CD4-positive, alpha-beta T cell treated with Interleukin-10 for 1 hour (primary cell): ENCODE data around the gene FAM3A.
A peak's percentile ranks its signal among the peaks of the same experiment; 100 is the strongest.
"Not testable (repeated sequence)": the region's sequence is repeated elsewhere in the genome, so short reads cannot be mapped to it uniquely, and the experiment has no call there.

Experiments used
- DNase-seq: peaks from one replicate; pipeline ENCODE4 v3.0.0-alpha.2; 2020

Gene FAM3A, protein sequence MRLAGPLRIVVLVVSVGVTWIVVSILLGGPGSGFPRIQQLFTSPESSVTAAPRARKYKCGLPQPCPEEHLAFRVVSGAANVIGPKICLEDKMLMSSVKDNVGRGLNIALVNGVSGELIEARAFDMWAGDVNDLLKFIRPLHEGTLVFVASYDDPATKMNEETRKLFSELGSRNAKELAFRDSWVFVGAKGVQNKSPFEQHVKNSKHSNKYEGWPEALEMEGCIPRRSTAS

DNA sequence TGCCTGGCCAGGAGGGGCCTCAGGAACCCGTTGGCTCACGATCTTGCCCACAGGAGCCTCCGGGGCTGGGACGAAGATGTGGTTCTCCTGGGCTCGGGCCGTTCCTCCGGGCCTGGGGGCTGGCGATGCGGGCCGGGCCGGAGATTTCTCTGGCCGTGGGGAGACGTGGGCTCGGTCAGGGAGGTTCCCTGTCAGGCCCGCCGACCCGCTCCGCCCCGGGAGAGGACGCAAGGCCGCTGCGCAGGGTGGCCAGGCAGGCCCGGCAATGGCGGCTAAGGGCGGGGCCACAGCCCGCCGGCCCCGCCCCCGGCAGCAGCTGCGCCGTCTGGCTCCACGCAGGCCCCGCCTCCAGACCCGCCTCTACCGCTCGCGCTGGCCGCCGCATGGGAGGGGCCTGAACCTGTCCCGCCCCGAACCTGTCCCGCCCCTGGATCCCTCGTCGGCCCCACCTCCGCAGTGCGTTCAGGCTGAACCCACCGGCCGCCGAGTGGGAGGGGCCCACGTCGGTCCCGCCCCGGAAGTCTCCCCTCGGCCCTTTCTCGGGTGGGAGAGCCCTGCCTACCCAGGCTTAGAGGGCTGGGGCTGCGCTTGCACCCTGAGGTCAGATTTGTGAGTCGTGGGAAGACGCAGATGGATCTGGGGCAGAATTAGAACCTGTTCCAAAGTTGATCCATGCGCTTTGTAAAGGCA is at the start of gene FAM3A:
Gene FAM3A (minus strand): TSS at position 267 of the 690 bp plus-strand sequence. CDS start 460 bp downstream, outside the sequence.
- peak; percentile 94 for DNase-seq

DNA sequence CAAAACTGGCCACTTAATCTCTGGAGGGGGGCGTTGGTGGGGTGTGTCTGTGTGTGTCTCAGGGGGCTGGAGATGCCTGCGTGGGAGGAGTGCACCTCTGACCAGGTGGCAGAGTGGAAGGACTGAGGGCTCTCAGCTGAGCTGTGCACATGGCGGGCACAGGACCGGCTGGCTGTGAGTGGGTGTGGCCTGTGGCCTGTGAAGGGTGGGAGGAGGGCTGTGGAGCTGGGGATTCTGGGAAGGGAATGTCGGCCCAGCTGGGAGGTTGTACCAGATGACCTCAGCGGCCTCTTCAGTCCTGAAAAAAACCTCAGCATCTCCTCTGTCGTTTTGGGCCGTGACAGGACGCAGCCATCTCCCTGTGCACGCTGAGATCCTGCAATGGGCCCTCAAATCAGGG is 46.3 kb upstream of the FAM3A start:
- DNase-seq, result not testable (repeated sequence)

GRCh38 chrX:154560326-154560725 is 44.3 kb upstream of the FAM3A start:
- not testable (repeated sequence) for DNase-seq

DNA sequence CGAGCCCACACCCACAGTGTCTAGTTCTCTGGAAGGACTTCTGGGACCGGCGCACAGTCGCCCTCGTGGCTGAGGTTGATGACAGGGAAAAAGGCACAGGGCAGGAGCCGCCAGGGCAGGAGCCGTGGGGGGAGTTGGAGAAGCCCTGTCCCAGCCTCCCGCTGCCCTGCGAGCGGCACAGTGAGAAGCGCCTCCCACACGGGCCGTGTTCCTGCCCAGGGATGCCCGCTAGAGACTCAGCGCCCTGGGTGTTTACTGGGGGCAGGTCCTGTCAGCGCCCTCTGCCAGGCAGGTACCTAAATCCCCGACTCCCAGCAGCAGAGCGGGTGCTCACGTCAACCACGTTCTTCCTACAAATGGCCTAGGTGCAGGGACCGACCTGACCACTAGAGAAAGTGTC is 42.9 kb upstream of the FAM3A start:
- not testable (repeated sequence) for DNase-seq

DNA sequence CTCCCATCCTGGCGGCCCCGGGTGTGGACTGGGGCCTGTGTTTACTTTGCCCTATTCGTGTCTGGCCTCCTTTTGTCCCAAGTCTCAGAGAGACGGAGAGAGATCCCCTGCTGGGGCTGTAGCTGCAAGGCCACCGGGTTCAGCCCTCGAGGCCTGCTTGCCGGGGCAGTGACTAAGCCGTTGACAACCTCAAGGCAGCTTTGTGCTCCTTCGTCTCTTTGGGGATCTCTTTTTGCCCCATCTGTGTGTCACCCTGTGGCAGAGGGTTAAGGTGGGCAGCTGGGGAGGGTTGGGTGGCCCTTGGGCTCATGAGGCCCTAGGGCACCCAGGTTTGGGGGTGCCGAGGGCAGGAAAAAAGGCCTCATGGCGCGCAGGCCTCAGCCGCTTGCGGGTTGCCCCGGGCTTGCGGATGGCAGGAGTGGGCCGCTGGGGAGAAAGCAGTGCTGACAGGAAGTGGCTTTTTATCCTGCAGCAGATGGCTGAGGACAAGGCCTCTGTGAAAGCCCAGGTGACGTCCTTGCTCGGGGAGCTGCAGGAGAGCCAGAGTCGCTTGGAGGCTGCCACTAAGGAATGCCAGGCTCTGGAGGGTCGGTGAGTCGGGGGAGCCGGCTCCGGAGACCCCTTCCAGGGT is 42.1 kb upstream of the FAM3A start:
- DNase-seq, result not testable (repeated sequence)

DNA sequence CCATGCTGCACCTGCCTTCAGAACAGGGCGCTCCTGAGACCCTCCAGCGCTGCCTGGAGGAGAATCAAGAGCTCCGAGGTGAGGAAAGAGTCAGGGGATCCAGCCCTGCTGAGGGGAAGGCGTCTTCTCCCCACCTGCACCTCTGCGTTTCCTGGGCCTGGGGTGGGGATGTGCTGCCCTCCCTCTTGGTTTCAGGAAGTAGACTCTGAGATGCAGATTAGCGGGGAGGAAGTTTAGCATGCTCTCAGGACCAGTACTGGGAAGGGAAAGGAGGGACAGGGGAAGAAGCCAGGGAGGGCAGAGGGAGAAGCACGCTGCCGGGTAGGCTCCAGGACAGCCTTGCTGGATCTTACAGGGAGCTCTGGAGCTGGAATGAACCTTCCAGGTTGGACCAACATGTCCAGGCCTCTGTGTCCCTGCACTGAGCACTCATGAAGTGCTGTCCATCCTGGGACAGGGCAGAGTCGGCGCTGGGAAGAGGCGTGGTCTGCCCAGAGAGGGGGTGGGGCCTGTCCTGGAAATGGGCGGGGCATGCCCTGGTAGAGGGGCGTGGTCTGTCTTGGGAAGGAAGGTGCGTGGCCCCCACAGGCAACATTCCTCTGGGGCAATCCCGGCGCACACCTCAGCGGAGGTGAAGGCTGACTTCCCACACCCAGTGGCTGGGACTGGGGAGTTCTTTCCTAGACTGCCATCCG is 36.2 kb upstream of the FAM3A start:
- DNase-seq, result not testable (repeated sequence)

- no peak for DNase-seq
Observed at GRCh38 chrX:154549766-154550165, 33.7 kb upstream of the FAM3A start.

GRCh38 chrX:154548028-154548316 is 31.9 kb upstream of the FAM3A start:
- DNase-seq, result no peak

DNA sequence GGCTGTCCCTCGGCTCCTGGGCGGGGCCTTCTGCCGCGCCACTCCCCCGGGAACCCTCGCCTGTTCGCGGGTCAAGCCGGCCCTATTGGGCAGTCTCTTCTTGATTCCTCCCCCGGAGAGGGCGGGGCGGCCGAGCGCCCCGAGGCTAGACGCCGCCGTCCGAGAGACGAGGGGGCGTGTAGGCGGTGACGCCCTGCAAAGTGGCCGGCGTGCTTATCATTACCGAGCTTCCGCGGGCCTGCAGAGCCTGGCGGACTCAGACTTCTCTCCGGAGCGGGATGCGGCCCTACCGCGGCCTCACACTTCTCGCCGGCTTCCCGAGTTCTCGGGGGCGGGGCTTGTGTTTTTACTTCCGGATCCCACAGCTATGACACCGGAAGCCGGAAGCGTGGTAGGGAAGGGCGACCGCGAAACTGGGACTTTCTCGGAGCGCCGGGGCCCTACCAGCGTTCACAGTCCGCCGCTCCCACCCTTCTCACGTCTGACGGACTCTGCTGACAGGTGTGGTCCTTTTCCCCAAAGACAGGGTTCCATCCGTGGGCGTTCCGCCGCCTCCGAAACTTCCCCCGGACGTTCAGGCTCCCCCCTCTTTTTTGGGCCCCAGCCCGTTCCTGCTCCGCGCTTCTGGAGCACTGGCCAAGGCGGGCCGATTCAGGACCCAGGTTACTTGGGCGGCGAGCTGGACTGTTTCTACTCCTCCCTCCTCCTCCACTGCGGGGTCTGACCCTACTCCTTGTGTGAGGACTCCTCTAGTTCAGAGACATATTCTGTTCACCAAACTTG is 31.4 kb upstream of the FAM3A start, which contains the start of gene IKBKG:
Gene IKBKG (plus strand): TSS at position 376 of the 783 bp plus-strand sequence. CDS start 4,383 bp downstream, outside the sequence.
- peak; percentile 92 for DNase-seq

- peak; percentile 86 for DNase-seq
Observed at GRCh38 chrX:154546354-154547244, 30.6 kb upstream of the FAM3A start, which contains the start of gene G6PD. Gene G6PD, minus strand, starts transcription at chrX:154546846. Its CDS starts 691 bp downstream, at chrX:154546155.

DNA sequence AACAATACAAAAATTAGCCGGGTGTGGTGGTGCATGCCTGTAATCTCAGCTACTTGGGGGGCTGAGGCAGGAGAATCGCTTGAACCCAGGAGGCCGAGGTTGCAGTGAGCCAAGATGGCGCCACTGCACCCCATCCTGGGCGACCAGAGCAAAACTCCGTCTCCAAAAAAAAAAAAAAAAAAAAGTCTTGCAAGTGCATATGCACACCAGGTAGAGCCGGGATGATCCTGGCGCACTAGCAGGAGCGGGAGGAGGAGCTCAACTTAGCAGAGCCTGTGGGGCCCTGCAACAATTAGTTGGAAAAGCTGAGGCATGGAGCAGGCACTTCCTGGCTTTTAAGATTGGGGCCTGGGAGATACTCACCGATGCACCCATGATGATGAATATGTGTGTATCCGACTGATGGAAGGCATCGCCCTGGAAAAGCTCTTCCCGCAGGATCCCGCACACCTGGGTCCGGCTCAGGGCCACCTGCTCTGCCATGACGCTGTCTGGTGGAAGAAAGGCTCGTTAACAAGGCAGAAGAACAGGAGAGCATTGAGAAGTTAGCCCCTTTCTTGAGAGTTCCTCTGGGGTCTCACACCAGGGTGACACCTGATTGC is 29.7 kb upstream of the FAM3A start:
- no peak for DNase-seq

DNA sequence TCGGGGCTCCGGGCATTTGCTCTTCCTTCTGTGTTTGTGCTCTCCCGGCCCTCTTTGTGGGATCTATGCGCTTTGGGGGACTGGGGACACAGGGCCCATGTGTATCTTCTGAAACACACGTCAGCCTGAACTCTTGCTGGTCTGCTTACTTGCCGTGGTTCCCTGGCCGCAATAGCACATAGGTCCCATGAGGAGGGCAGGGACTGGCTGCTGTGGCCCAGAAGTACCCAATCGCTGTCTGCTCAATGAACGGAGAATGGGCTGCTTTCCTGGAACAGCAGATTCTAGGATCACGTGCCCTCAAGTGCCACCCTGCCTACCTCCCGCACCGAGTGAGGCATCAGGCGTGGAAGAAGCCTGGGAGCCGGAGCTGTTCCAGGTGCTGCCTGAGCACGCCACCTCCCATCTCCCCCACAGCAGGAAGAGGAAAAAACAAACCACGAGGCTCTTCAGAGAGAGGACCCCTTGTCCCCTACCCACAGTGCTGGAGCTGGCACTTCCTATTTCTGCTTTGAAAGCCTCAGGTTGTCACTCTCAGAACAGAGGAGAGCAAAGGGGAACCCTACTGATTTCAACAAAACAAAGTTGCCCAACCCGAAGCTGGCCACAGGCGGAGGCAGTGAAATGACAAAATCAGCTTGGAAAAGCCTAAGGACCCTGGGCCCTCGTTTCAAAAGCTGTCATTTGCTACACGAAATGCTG is 26.8 kb upstream of the FAM3A start:
- peak; percentile 32 for DNase-seq

- peak; percentile 30 for DNase-seq
Observed at GRCh38 chrX:154541896-154542722, 26.1 kb upstream of the FAM3A start.

DNA sequence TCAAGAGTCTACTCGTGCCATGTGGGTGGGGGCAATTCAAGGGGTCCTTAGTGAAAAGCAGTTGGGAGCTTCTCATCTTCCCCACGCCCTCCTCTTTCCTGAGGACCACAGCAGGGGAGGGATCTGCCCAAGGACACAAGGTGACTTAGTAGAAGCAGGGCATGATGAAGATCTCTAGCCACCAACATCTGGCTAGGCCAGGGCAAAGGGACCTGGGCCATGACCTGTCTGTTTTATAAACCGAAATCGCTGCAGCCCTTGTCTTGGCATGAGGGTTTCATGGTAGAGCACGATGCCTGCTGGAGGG is 25.5 kb upstream of the FAM3A start:
- DNase-seq, result no peak

GRCh38 chrX:154540897-154541535 is 25.0 kb upstream of the FAM3A start:
- DNase-seq, result no peak

DNA sequence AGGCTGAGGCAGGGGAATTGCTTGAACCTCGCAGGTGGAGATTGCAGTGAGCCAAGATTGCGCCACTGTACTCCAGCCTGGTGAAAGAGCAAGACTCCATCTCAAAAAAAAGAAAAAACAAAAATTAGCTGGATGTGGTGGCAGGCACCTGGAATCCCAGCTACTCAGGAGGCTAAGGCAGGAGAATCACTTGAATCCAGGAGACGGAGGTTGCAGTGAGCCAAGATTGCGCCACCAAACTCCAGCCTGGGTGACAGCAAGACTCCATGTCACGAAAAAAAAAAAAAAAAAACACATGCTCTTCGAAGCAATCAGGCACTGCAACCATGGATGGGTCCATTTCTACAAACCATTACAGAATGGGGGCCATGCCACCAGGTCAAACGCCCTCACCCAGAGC is 24.3 kb upstream of the FAM3A start:
- not testable (repeated sequence) for DNase-seq

DNA sequence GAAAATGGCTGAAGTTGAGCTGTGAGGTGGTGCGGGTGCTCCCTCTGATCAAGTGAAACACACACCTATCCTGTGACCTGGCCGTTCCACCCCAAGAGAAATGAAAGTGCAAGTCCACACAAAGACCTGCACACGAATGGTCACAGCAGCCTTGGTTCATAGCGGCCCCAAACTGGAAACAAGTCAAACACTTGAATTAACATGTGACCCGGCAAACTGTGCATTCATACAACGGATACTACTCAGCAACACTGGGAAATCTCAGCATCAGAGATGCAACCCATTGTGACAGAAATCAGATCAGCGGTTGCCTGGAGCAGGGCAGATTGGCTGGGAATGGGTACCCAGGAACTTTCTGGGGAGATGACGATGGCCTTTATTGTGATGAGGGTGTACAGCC is 23.0 kb upstream of the FAM3A start:
- no peak for DNase-seq

DNA sequence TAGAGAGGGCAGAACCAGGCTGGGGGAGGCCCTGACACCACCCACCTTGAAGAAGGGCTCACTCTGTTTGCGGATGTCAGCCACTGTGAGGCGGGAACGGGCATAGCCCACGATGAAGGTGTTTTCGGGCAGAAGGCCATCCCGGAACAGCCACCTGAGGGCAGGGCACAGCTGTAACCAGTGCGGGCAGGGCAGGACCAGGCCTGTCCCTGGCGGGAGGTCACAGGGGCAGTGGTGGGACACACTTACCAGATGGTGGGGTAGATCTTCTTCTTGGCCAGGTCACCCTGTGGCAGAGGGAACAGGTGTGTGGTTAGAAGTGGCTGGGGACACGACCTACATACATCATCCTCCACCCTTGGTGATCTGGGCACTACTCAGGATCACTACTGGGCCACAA is 19.9 kb upstream of the FAM3A start:
- no peak for DNase-seq
